AG10803 (cell line): ENCODE results near the gene PCSK5.

Experiments used
- DNase-seq: peaks from one replicate; pipeline ENCODE4 v3.0.0; 2010; ENCODE audit warnings: low read depth
- H3K4me3 ChIP-seq: 2 replicates; pipeline ENCODE4 v1.5.1; 2011; ENCODE audit warnings: mild to moderate bottlenecking, low read length, control low read depth
- CTCF ChIP-seq: conservative IDR thresholded peaks from 2 replicates; pipeline ENCODE4 v1.5.1; 2011; ENCODE audit warnings: mild to moderate bottlenecking, low read length, control low read depth, inconsistent platforms

PCSK5 gene

GRCh38 chr9:76027861-76028260, 137.4 kb downstream of the PCSK5 start:
- no peak for TF ChIP-seq CTCF
- no peak for DNase-seq
- no peak overlapping the region for H3K4me3 ChIP-seq

- TF ChIP-seq CTCF: no peak
- DNase-seq: no peak
- H3K4me3 ChIP-seq: no peak overlapping the region
Observed at GRCh38 chr9:76032038-76032796, 141.7 kb downstream of the PCSK5 start.

- H3K4me3 ChIP-seq: no peak overlapping the region
- DNase-seq: no peak
- no peak for TF ChIP-seq CTCF
Observed at GRCh38 chr9:76032797-76033373, 142.4 kb downstream of the PCSK5 start.

- no peak overlapping the region for H3K4me3 ChIP-seq
- DNase-seq: no peak
- no peak for TF ChIP-seq CTCF
Observed at GRCh38 chr9:76034049-76034448, 143.6 kb downstream of the PCSK5 start.

GRCh38 chr9:76036762-76037161, 146.3 kb downstream of the PCSK5 start:
- TF ChIP-seq CTCF: no peak
- DNase-seq: no peak
- no peak overlapping the region for H3K4me3 ChIP-seq

GRCh38 chr9:76037587-76038225, 147.2 kb downstream of the PCSK5 start:
- TF ChIP-seq CTCF: no peak
- DNase-seq: no peak

GRCh38 chr9:76038431-76038830, 148.0 kb downstream of the PCSK5 start:
- no peak for TF ChIP-seq CTCF
- H3K4me3 ChIP-seq: no peak overlapping the region
- DNase-seq: no peak

More at GRCh38 chr9:76037587-76038225, 147.2 kb downstream of the PCSK5 start:
- H3K4me3 ChIP-seq: no peak overlapping the region
